H1 (cell line): ENCODE measurements around the gene IGFBP3. TPM values are rescaled to one million over a fixed set of nuclear protein-coding genes. Genes with fewer than 3 reads are reported as not detected.

Source experiments
- CTCF ChIA-PET: fragments of 300-600 bp; sonication (Branson Sonifier 250); formaldehyde crosslinking; loops from one replicate; lab custom pipeline; 2021; ENCODE audit not compliant: partially characterized antibody; lab: Charles Lee
- POLR2A ChIA-PET: fragments of 300-600 bp; sonication (Branson Sonifier 250); formaldehyde crosslinking; loops from one replicate; lab custom pipeline; 2021; ENCODE audit warnings: inconsistent platforms; ENCODE audit not compliant: partially characterized antibody; lab: Charles Lee
- DNase-seq, 2 experiments: peaks; one replicate each; pipeline versions ENCODE4 v3.0.0 to v3.0.0-alpha.2; 2010 to 2022; ENCODE audit warnings: low spot score in 2 of 2, low read depth in 1 of 2, mixed read lengths in 1 of 2
- FAIRE-seq: peaks from 2 replicates; lab custom pipeline; 2011; peaks lifted over from hg19 to GRCh38; lab: Jason Lieb, UNC
- H2AFZ ChIP-seq: 2 replicates; pipeline ENCODE4 v1.8.1; 2012; ENCODE audit warnings: low read length, inconsistent platforms
- H2AK5ac ChIP-seq: 2 replicates; pipeline ENCODE4 v1.6.1; 2013; ENCODE audit warnings: low read depth, low read length
- H2BK120ac ChIP-seq: replicated peaks from 2 replicates; pipeline ENCODE3; 2013; ENCODE audit warnings: low read depth, low read length, inconsistent platforms
- H2BK12ac ChIP-seq: 2 replicates; pipeline ENCODE4 v1.6.1; 2013; ENCODE audit warnings: low read depth, low read length
- H2BK15ac ChIP-seq: 2 replicates; pipeline ENCODE4 v1.6.1; 2013; ENCODE audit warnings: low read length
- H2BK20ac ChIP-seq: 2 replicates; pipeline ENCODE4 v1.6.1; 2013; ENCODE audit warnings: low read length
- H2BK5ac ChIP-seq: 2 replicates; pipeline ENCODE4 v1.6.1; 2013; ENCODE audit warnings: low read depth, low read length
- H3K14ac ChIP-seq: 2 replicates; pipeline ENCODE4 v1.6.1; 2013; ENCODE audit warnings: inconsistent platforms; ENCODE audit not compliant: insufficient read length
- H3K18ac ChIP-seq: 2 replicates; pipeline ENCODE4 v1.6.1; 2013; ENCODE audit warnings: low read length; ENCODE audit errors: extremely low read depth
- H3K23ac ChIP-seq: 2 replicates; pipeline ENCODE4 v1.6.1; 2013; ENCODE audit warnings: inconsistent platforms; ENCODE audit not compliant: insufficient read length
- H3K23me2 ChIP-seq: 2 replicates; pipeline ENCODE4 v1.6.1; 2013; ENCODE audit warnings: low read depth, low read length
- H3K27ac ChIP-seq: 2 replicates; pipeline ENCODE4 v1.6.1; 2011; ENCODE audit warnings: low read depth, low read length, inconsistent platforms
- H3K27me3 ChIP-seq, 4 experiments: replicated peaks in 1 of 4; 1 replicate in 1 of 4; 2 replicates in 3 of 4; pipeline versions ENCODE4 v1.6.1 to v1.8.1; 2011 to 2013; ENCODE audit warnings: low read length in 3 of 4, mild to moderate bottlenecking in 3 of 4, inconsistent platforms in 2 of 4, mixed read lengths in 2 of 4, moderate library complexity in 1 of 4; ENCODE audit not compliant: control insufficient read depth in 3 of 4, insufficient read depth in 3 of 4; ENCODE audit errors: extremely low read depth in 1 of 4
- H3K36me3 ChIP-seq, 4 experiments: 2 replicates each; pipeline versions ENCODE4 v1.6.1 to v1.8.1; 2011 to 2013; ENCODE audit warnings: mild to moderate bottlenecking in 4 of 4, low read length in 3 of 4, moderate library complexity in 2 of 4, control low read depth in 1 of 4, inconsistent platforms in 1 of 4; ENCODE audit not compliant: insufficient read depth in 4 of 4, control insufficient read depth in 2 of 4
- H3K4ac ChIP-seq: replicated peaks from 2 replicates; pipeline ENCODE3; 2013; ENCODE audit warnings: low read length, low read depth, mixed read lengths, inconsistent platforms; ENCODE audit not compliant: insufficient read length
- H3K4me1 ChIP-seq, 4 experiments: replicated peaks in 1 of 4; 1 replicate in 1 of 4; 2 replicates in 3 of 4; pipeline versions ENCODE4 v1.6.1 to v1.8.1; 2011 to 2013; ENCODE audit warnings: low read length in 3 of 4, inconsistent platforms in 2 of 4, mixed read lengths in 1 of 4; ENCODE audit not compliant: insufficient read depth in 4 of 4, control insufficient read depth in 3 of 4
- H3K4me2 ChIP-seq, 2 experiments: 2 replicates each; pipeline versions ENCODE4 v1.6.1 to v1.8.1; 2011 to 2013; ENCODE audit warnings: low read depth in 2 of 2, low read length in 2 of 2, control low read depth in 1 of 2, inconsistent platforms in 1 of 2, mild to moderate bottlenecking in 1 of 2; ENCODE audit not compliant: insufficient read depth in 1 of 2
- H3K4me3 ChIP-seq, 4 experiments: fragments of 200-600, 300-600 bp in 1 of 4; sonication (generic), shearing (Covaris generic), sonication (Bioruptor Twin) in 1 of 4; 2 replicates each; pipeline versions ENCODE4 v1.5.1 to v1.8.1; 2011 to 2016; ENCODE audit warnings: low read length in 4 of 4, low read depth in 3 of 4, control low read depth in 2 of 4, inconsistent platforms in 2 of 4, mild to moderate bottlenecking in 2 of 4, mixed read lengths in 1 of 4, moderate library complexity in 1 of 4; ENCODE audit not compliant: insufficient read depth in 2 of 4; ENCODE audit errors: extremely low read depth in 1 of 4
- H3K56ac ChIP-seq: replicated peaks from 2 replicates; pipeline ENCODE3; 2013; ENCODE audit warnings: low read depth, mild to moderate bottlenecking, mixed read lengths, low read length, inconsistent platforms; ENCODE audit not compliant: insufficient read length
- H3K79me1 ChIP-seq: 2 replicates; pipeline ENCODE4 v1.6.1; 2013; ENCODE audit warnings: low read depth, low read length, control low read depth
- H3K79me2 ChIP-seq, 2 experiments: 2 replicates each; pipeline versions ENCODE4 v1.6.1 to v1.8.1; 2012 to 2013; ENCODE audit warnings: low read length in 2 of 2, mild to moderate bottlenecking in 2 of 2, inconsistent platforms in 1 of 2; ENCODE audit not compliant: insufficient read depth in 2 of 2, control insufficient read depth in 1 of 2
- H3K9ac ChIP-seq, 4 experiments: replicated peaks in 1 of 4; 1 replicate in 1 of 4; 2 replicates in 3 of 4; pipeline versions ENCODE4 v1.6.1 to v1.8.1; 2011 to 2013; ENCODE audit warnings: low read depth in 3 of 4, low read length in 3 of 4, control low read depth in 2 of 4, mild to moderate bottlenecking in 2 of 4, moderate library complexity in 2 of 4, inconsistent platforms in 1 of 4; ENCODE audit errors: extremely low read depth in 1 of 4
- H3K9me3 ChIP-seq, 2 experiments: 2 replicates each; pipeline versions ENCODE4 v1.6.1 to v1.8.1; 2012 to 2013; ENCODE audit warnings: mild to moderate bottlenecking in 2 of 2, moderate library complexity in 2 of 2, control low read depth in 1 of 2, inconsistent platforms in 1 of 2, low read depth in 1 of 2, low read length in 1 of 2, mixed read lengths in 1 of 2; ENCODE audit not compliant: insufficient read depth in 2 of 2
- H4K20me1 ChIP-seq, 2 experiments: replicated peaks in 1 of 2; 2 replicates each; pipeline versions ENCODE3 to v1.8.1; 2011 to 2013; ENCODE audit warnings: inconsistent platforms in 2 of 2, low read length in 2 of 2, mild to moderate bottlenecking in 1 of 2; ENCODE audit not compliant: insufficient read depth in 2 of 2, control insufficient read depth in 1 of 2
- H4K5ac ChIP-seq: 2 replicates; pipeline ENCODE4 v1.6.1; 2013; ENCODE audit warnings: low read length, low read depth, mixed read lengths, inconsistent platforms; ENCODE audit not compliant: insufficient read length
- H4K8ac ChIP-seq: 2 replicates; pipeline ENCODE4 v1.8.0; 2013; ENCODE audit warnings: mild to moderate bottlenecking, moderate library complexity, low read length, inconsistent platforms; ENCODE audit not compliant: insufficient read depth; ENCODE audit errors: extremely low read depth
- H4K91ac ChIP-seq: replicated peaks from 2 replicates; pipeline ENCODE3; 2013; ENCODE audit warnings: low read length, mixed read lengths, inconsistent platforms; ENCODE audit not compliant: insufficient read length
- ASH2L ChIP-seq: fragments of 200-600, 300-600 bp; sonication (generic); IDR thresholded peaks from one replicate; pipeline ENCODE4 v1.7.1; 2017; ENCODE audit warnings: low read length
- CBX5 ChIP-seq: fragments of 300-800, 300-1000 bp; sonication (generic); IDR thresholded peaks from 2 replicates; pipeline ENCODE4 v1.7.1; 2016; ENCODE audit warnings: antibody characterized with exemption, low read length, low read depth
- EZH2 ChIP-seq: fragments of 200-600 bp; sonication (generic); IDR thresholded peaks from 2 replicates; pipeline ENCODE4 v1.7.1; 2012; ENCODE audit warnings: low read depth, mild to moderate bottlenecking, moderate library complexity, low read length, inconsistent platforms; ENCODE audit not compliant: severe bottlenecking
- HDAC2 ChIP-seq, 2 experiments: fragments of 300-600 bp in 1 of 2; sonication (generic) in 1 of 2; IDR thresholded peaks; 2 replicates each; pipeline ENCODE4 v1.6.1; 2011 to 2012; ENCODE audit warnings: low read depth in 2 of 2, low read length in 2 of 2, mild to moderate bottlenecking in 2 of 2, moderate library complexity in 2 of 2, borderline replicate concordance in 1 of 2, inconsistent platforms in 1 of 2
- RAD21 ChIP-seq, 2 experiments: IDR thresholded peaks in 1 of 2; conservative IDR thresholded peaks in 1 of 2; 2 replicates each; pipeline ENCODE4 v1.6.1; 2011; ENCODE audit warnings: low read depth in 2 of 2, low read length in 2 of 2, improper control_type of control experiment in 1 of 2, inconsistent platforms in 1 of 2, mild to moderate bottlenecking in 1 of 2, moderate library complexity in 1 of 2
- SP2 ChIP-seq: IDR thresholded peaks from 2 replicates; pipeline ENCODE4 v1.6.1; 2012; ENCODE audit warnings: mild to moderate bottlenecking, low read length, inconsistent platforms
- SUZ12 ChIP-seq: fragments of 200-600 bp; sonication (generic); IDR thresholded peaks from 2 replicates; pipeline ENCODE4 v1.6.1; 2012; ENCODE audit warnings: mild to moderate bottlenecking, inconsistent platforms, low read length, moderate library complexity, mixed read lengths
- TAF1 ChIP-seq: IDR thresholded peaks from 2 replicates; pipeline ENCODE4 v1.6.1; 2011; ENCODE audit warnings: mild to moderate bottlenecking, low read depth, low read length
- WGBS, 2 experiments: shearing (Covaris generic) in 1 of 2; methylation state at CpG; one replicate each; pipeline versions ENCODE4 v1.1.6 to v1.1.7; 2013 to 2015; ENCODE audit warnings: low lambda C conversion rate in 2 of 2, mixed read lengths in 2 of 2, inconsistent platforms in 1 of 2, low coverage in 1 of 2, missing lambda C conversion rate in 1 of 2; ENCODE audit not compliant: insufficient replicate concordance in 2 of 2, insufficient coverage in 1 of 2, insufficient read length in 1 of 2; ENCODE audit errors: extremely low coverage in 1 of 2, missing lambda C conversion rate in 1 of 2; 5-methylcytosine and 5-hydroxymethylcytosine counted together
- polyA plus RNA-seq, 7 experiments: library from polyadenylated mRNA; depleted of rRNA in 3 of 7; stranded (reverse) in 5 of 7; unstranded in 2 of 7; fragments of >200 nt in 5 of 7; fragments of 200-250 nt in 2 of 7; gene quantifications; 1 replicate in 5 of 7; 2 replicates in 1 of 7; 4 replicates in 1 of 7; pipeline versions ENCODE4 v1.2.1 to v1.2.3, GENCODE V29; 2011 to 2013; ENCODE audit warnings: missing spikeins in 2 of 7, mixed read lengths in 2 of 7
- total RNA-seq: library from RNA; stranded (reverse); fragmentation: NEBNext Ultra II Directional; extraction: Animal tissue kit (Norgen Biotek cat#: 25700); gene quantifications from 2 replicates; pipeline ENCODE4 v1.2.1, GENCODE V29; 2021

Gene IGFBP3
- total and polyA plus RNA-seq, 2 of the 8 experiments (the other 6 are each of a cell fraction or from before 2014, with no cell fraction given): 5.5 to 12.1 TPM

- Histone ChIP-seq H3K56ac (no peak overlapping the region), H3K18ac (peak overlapping the region; percentile 32; the same call in 1 of the 2 replicates), H3K4ac (no peak overlapping the region), H3K9ac (no peak overlapping the region), H3K4me2 (no peak overlapping the region), H3K27me3 (no peaks in the 10 kb centered on the region), H2BK120ac (no peak overlapping the region), H3K36me3 (no peaks in the 10 kb centered on the region), H3K27ac (no peak overlapping the region), H3K79me1 (no peaks in the 10 kb centered on the region), H3K14ac (no peak overlapping the region), H2BK15ac (no peak overlapping the region), H2BK20ac (no peak overlapping the region), H2AK5ac (no peak overlapping the region), H4K91ac (no peak overlapping the region), H4K5ac (no peak overlapping the region), H3K79me2 (no peaks in the 10 kb centered on the region), H3K9me3 (peaks cover under 1 to 7% of the 10 kb centered on the region in 2 experiments), H3K23me2 (no peaks in the 10 kb centered on the region), H2AFZ (no peak overlapping the region), H3K4me1 (no peaks in the 10 kb centered on the region; a peak in 1 of 7 replicates), H3K23ac (no peak overlapping the region), H2BK12ac (no peak overlapping the region), H4K20me1 (no peaks in the 10 kb centered on the region), H4K8ac (no peak overlapping the region; the same call in 1 of the 2 replicates), H2BK5ac (no peak overlapping the region), H3K4me3 (no peak overlapping the region)
- 68% methylated on average over 10 of the region's 10 CpGs; no CpG with 5 or more reads in 1 of the 2 experiments for WGBS, 2 experiments
- CTCF ChIA-PET: interaction anchor here (0.6 to 3.3 kb wide), 12 partner anchors 9 to 1232 kb away, joined by 3 to 12 read pairs (median 4); no protein-coding TSS in a partner anchor
- DNase-seq (peak in 1 of 2 experiments; percentile 69), FAIRE-seq (no peak)
- POLR2A ChIA-PET: no interaction called here
- TF ChIP-seq SUZ12 (no peak), HDAC2 (IDR thresholded peaks at IDR 0.05; ENCODE audit: borderline replicate concordance in 1 of 2, low read depth in 2 of 2, low read length in 2 of 2) (no peak), RAD21 (IDR thresholded peaks at IDR 0.05 in 1 of 2, conservative IDR thresholded peaks at IDR 0.05 in 1 of 2; ENCODE audit: low read depth in 2 of 2, low read length in 2 of 2) (peak; percentile 53 to 70), ASH2L (no peak), CBX5 (no peak), TAF1 (no peak), SP2 (no peak), EZH2 (no peak)
These were observed 48.7 kb downstream of the IGFBP3 start for GRCh38 chr7:45872116-45873034.
